Amygdala (tissue), 56 donors: ENCODE measurements around the gene EIF3B.
A peak's percentile ranks its signal among the peaks of the same experiment; 100 is the strongest.
"Not testable (repeated sequence)": the region's sequence is repeated elsewhere in the genome, so short reads cannot be mapped to it uniquely, and the experiment has no call there.

Experiments used
- DNase-seq, 56 donors: peaks; one replicate each; lab custom pipeline; 2025; lab: John Stamatoyannopoulos, UW

The EIF3B gene

DNA sequence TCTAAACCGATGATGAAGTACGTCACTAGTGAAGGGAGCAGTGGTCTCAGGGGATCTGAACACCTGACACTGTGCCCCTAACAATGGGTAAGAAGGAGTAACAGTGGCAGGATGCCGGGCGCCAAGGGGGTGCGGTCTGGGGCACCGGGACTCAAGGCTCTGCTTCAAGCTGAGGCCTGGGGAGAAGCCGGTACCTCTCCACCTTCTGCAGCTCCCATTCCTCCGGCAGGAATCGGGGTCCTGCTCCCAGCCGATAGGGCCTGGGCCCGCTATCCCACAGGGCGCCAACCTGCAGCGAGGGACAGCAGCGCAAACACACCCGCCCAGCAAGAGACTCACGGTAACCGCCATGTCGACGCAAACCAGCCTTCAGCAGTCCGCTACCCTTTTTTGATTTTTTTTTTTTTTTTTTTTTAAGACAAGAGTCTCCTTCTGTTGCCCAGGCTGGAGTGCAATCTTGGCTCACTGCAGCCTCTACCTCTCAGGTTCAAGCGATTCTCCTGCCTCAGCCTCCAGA, 40.0 kb downstream of the EIF3B start:
- no peak for DNase-seq

- no peak for DNase-seq
Measured at GRCh38 chr7:2398506-2398905, 43.9 kb downstream of the EIF3B start.

DNA sequence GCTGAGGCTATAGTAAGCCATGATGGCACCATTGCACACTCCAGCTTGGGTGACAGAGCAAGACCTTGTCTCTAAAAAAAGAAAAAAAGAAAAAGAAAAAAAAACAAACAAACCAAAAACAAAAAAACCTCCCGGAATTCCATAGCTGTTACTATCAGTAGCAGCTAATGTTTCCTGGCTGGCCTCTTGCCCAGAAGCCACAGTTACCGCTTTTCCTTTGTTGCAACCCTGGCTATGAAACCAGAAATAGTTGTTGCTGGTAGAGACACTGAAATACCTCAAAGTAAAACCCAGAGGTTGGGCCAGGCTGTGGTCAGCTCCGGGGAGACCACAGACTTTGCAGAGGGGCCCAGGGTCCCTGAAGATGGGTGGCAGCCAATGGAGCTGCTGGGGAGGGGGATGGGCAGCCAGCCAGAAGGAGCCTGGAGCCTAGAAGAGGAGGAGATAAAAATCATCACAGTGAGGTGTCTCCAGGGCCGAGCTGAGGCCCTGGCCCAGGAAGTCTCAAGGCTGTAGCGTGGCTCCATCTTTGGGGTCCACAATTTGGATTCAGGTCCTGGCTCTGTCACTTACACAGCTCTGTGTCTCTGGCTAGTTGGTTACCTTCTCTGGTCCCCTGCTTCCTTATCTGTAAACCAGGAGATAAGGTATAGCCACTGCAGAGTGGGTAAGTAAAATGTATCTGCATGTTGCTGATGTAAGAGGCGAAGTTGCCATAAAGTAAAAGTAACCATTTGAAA, 45.4 kb downstream of the EIF3B start:
- DNase-seq: peak in 31 of 56 donors; percentile 4 to 72 (median 38)

DNA sequence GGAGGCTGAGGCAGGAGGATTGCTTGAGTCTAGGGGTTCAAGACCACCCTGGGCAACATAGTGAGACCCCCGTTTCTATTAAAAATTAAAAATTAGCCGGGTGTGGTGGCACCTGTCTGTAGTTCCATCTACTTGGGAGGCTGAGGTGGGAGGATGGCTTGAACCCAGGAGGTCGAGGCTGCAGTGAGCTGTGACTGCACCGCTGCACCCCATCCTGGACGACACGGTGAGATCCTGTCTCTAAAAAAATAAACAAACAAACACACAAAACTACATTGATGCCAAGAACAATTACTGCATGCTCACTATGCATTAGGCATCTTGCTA, 48.0 kb downstream of the EIF3B start:
- DNase-seq: no peak

DNA sequence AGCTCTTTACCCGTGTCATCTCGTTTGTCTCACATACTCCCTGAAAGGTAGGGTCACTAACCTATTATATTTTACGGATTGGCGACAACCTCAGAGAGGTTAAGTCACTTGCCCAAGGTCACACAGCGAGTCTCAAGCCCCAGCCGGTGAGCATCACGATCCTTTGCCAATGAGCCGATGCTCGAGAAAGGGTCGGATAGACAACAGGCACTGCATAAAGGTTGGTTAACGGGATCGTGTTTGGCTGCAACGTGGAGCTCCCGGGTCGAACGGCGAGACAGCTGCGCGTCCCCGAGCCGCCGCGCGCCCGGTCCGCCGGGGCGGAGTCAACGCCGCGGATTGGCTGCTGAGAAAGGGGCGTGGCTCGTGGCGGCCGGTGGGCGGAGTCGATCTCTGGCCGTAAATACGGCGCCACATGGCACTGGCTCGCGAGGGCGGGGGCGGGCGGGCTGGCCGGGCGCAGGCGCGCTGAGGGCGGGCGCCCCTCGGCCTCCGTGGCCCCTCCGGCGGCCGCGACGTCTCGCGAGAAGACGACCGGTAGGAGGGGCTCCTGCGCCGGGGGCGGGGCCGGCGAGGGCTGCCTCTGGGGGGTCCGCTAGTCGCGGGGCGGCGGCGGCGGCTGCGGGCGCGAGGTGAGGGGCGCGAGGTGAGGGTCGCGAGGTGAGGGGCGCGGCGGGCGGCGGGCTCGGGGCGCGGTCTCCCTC, 48.5 kb downstream of the EIF3B start, which contains the start of gene CHST12:
CHST12 (plus strand) TSS at position 598 of the 704 bp plus-strand sequence. CDS start 29,029 bp downstream, outside the sequence.
- peak; percentile 52 to 96 (median 90) for DNase-seq

- DNase-seq: peak in 29 of 56 donors; percentile 12 to 66 (median 48)
Measured at GRCh38 chr7:2403718-2404648, 49.4 kb downstream of the EIF3B start.

DNA sequence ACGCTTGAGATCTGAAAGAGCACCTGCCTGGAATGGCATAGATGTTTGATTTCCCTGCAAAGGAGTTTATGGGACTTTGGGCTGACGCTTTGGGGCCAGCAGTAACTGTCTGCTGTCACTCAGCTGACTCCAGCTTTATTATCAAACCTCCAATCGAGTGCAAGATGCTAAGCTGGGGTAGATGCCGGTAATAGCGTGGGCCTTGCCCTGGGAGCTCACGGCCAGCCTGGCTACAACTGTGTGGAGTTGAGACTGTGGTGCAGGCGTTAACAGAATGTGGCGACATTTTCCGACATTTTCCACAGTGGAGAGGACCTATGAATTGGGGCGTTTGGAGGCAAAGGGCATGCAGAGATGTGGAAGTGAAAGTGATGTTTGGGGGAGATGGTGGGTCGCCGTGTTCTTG, 50.1 kb downstream of the EIF3B start:
- DNase-seq: no peak

DNA sequence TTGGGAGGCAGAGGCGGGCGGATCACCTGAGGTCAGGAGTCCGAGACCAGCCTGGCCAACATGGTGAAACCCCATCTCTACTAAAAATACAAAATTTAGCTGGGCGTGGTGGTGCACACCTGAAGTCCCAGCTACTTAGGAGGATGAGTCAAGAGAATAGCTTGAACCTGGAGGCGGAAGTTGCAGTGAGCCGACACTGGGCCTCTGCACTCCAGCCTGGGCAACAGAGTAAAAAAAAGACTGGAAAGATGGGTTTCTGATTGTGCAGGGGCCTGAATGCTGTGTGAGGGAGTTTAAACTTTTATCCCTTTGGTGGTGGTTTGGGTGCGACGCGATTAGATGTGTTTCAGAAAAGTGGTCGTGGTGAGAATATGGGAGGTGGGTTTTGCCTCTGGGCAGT, 50.6 kb downstream of the EIF3B start:
- DNase-seq: no peak

GRCh38 chr7:2405601-2406345, 51.1 kb downstream of the EIF3B start:
- DNase-seq: no peak

DNA sequence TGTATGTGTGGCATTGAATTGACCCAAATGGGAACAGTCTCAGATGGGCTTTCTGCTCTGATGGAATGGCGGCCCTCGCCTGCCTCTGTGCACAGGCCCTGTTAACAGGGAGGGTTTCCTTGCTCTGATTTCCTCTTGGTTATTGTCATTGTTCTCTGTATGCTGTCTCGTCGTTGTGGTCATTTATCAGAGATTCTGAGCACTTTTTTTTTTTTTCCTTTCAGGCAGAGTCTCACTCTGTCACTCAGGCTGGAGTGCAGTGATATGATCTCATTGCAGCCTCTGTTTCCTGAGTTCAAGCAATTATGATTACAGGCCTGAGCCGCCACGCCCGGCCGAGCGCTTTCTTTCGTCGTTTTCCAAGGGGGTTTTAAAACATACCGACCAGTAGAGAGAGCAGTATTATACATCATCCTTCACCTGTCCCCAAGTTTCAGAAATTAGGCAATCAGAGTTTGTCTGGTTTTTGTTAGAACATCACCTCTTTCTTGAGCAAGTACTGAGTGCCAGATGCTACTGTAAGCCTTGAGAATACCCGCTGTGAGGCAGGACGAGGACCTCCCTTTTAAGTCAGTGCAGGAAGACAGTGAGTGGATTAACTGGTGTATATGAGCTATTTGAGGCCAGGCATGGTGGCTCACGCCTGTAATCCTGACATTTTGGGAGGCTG, 55.3 kb downstream of the EIF3B start:
- DNase-seq: no peak

- DNase-seq: no peak
Measured at GRCh38 chr7:2411049-2411448, 56.4 kb downstream of the EIF3B start.

GRCh38 chr7:2411815-2412586, 57.4 kb downstream of the EIF3B start:
- DNase-seq: no peak

DNA sequence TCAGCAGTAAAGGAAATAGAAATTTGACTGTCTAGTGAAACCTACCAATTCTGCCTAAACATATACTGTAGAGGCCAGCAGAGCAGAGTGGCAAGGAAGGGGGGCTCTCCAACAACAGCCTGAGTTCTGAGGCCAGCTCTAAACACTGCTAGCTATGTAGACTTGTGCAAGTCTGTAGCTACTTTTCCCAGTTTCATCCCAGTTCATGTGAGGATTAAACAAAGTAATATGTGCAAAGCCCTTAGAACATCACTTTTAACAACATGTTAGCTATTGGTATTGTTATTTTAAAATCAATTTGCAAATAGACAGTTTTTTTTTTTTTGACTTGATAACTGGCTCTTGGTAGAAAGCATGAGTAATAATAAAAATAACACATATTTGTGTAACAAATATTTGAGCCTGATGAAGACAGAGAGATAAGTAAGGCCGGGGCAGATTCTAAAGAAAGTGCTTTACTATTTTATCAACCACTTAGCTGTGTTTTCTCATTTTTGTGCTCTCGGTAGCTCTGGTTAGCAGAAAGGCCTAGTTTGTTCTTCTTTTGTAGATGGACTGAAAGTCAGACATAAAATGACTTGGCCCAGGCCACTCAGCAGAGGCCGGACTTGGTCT, 58.1 kb downstream of the EIF3B start:
- DNase-seq: no peak

- no peak for DNase-seq
Measured at GRCh38 chr7:2416063-2416462, 61.4 kb downstream of the EIF3B start.

DNA sequence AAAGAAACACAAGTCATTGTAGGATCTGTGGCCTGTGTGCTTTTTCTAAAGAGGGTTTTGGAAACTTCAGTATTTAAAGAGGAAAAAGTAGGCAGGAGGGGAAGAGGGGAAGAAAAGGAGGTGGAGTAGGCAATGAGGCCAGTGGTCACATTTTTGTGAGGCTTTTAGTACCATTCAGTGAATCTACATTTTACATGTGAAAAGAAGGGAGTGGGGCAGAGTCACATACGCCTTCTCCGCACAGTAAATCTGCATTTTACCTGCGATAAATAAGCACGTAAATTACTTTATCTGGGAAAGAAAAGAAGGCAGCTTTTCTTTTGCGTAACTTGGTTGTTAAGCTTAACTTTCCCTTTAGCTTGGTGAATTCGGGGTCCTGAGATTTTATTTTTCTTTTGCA, 62.0 kb downstream of the EIF3B start:
- DNase-seq: no peak

GRCh38 chr7:2417178-2417577, 62.6 kb downstream of the EIF3B start:
- not testable (repeated sequence) for DNase-seq

GRCh38 chr7:2417981-2418481, 63.4 kb downstream of the EIF3B start:
- DNase-seq: no peak
